IPS DF 6.9 (cell line): ENCODE data around the gene GNAS.

ENCODE experiments used
- DNase-seq: peaks from one replicate; pipeline ENCODE4 v3.0.0-alpha.2; 2013; ENCODE audit warnings: low read depth, low spot score
- H3K27ac ChIP-seq: one replicate; pipeline ENCODE4 v1.5.1; 2013; ENCODE audit warnings: low read length, control low read depth
- H3K27me3 ChIP-seq: 2 replicates; pipeline ENCODE4 v1.6.1; 2013; ENCODE audit warnings: mild to moderate bottlenecking, low read length; ENCODE audit not compliant: control insufficient read depth, insufficient read depth
- H3K36me3 ChIP-seq: 2 replicates; pipeline ENCODE4 v1.6.1; 2013; ENCODE audit warnings: low read length; ENCODE audit not compliant: control insufficient read depth, insufficient read depth
- H3K4me1 ChIP-seq: 2 replicates; pipeline ENCODE4 v1.6.1; 2013; ENCODE audit warnings: low read length; ENCODE audit not compliant: control insufficient read depth, insufficient read depth
- H3K4me3 ChIP-seq: 2 replicates; pipeline ENCODE4 v1.5.1; 2013; ENCODE audit warnings: mild to moderate bottlenecking, low read length
- H3K9me3 ChIP-seq: 2 replicates; pipeline ENCODE4 v1.6.1; 2013; ENCODE audit warnings: low read length, inconsistent platforms; ENCODE audit not compliant: control insufficient read depth, insufficient read depth
- WGBS: extraction: QIAGEN DNeasy Blood & Tissue Kit; methylation state at CpG from one replicate; pipeline ENCODE4 v1.1.7; 2013; ENCODE audit warnings: mixed read lengths, missing lambda C conversion rate; ENCODE audit not compliant: insufficient read length, insufficient coverage; 5-methylcytosine and 5-hydroxymethylcytosine counted together

GNAS gene

DNA sequence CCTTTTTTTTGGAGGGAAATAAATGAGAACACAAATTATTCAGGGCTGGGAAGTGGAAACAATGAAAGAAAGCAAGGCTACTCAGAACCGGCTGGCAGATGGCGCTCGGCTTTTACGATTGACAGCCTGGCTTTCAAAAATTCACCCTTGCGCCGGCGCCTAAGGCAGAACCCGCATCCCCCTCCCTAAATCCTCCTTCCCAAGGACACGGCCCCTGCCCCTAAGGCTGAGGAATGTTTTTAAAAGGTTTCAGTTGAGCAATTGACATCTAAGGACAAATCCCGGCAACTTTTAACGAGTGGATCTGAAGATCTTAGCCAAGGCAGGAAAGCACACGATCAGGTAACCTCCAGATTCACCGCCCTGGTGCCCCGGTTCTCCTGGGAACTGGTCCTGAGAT, 16.3 kb downstream of the GNAS start:
- H3K27ac ChIP-seq = no peak overlapping the region
- DNase-seq = no peak
- no CpG with 5 or more reads among the region's 14 CpGs for WGBS
- no peaks in the 10 kb centered on the region for H3K27me3 ChIP-seq
- H3K4me1 ChIP-seq = peaks cover 2% of the 10 kb centered on the region; the same call in 1 of the 2 replicates
- no peak overlapping the region for H3K4me3 ChIP-seq
- no peaks in the 10 kb centered on the region for H3K9me3 ChIP-seq
- H3K36me3 ChIP-seq = no peaks in the 10 kb centered on the region

DNA sequence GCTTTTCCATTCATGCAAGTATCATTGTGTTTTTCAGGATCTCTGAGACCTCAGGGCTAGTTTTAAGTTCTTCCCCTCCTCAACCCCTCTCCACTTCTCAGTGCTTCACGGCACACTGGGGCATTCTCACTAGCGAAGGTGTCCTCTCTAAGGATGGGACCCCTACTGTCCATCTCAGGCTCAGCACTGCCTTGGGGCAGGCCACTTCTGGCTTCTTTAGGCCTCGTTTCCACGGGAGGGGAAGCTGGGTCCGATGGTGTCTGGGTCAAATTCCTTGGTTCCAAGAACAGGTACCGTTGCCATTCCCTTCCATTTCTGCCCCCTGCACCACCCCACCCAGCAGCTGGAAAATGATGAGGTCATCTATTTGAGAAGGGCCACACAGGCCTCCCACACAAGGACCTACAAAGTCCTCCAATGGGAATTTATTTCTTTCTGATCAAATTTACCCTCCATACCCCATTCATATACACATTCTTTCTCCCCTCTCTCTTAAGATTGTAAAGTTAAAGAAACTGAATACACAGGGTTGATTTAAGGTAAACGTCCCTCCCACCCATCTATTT, 17.2 kb downstream of the GNAS start:
- Histone ChIP-seq H3K9me3 (no peaks in the 10 kb centered on the region), H3K4me3 (no peak overlapping the region; the same call in 1 of the 2 replicates), H3K27me3 (no peaks in the 10 kb centered on the region), H3K4me1 (peaks cover 2% of the 10 kb centered on the region; the same call in 1 of the 2 replicates), H3K27ac (no peak overlapping the region), H3K36me3 (no peaks in the 10 kb centered on the region)
- no peak for DNase-seq
- no CpG with 5 or more reads among the region's 7 CpGs for WGBS

DNA sequence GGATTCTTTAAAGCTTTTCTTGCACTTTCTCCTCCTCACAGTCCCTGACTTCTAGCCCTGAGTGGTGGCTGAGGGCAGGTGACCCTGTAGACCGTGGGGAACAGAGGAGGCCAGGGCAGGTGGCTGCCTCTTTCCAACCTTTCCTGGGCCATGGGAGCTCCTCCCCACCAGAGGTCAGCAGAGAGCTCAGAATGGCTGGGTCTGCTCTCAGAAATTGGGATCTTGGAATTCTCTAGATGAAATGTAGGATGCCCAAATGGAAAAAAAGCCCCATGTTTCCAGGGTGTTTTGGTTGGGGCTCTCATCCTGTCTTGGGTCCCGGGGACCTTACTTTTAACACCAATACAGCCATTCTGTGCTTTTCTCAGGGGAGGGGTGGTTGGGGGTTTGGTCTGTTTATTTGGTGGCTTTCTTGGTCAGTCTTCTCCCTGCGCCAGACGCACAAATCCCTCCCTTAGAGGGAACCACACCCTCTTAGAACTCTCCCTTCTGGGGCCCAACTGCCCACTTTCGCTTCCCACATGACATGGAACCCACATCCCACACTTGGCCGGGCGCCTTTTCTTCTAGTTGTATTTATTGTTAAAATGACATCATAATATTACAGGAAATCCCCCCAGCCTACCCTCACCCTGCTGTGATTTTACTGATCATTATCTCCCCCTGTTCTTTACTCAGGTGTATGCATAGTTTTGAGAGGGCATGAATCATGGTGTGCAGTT, 17.9 kb downstream of the GNAS start:
- Histone ChIP-seq H3K9me3 (no peaks in the 10 kb centered on the region), H3K27me3 (no peaks in the 10 kb centered on the region), H3K4me3 (no peak overlapping the region), H3K4me1 (peaks cover 2% of the 10 kb centered on the region; the same call in 1 of the 2 replicates), H3K36me3 (no peaks in the 10 kb centered on the region), H3K27ac (no peak overlapping the region)
- no CpG with 5 or more reads among the region's 7 CpGs for WGBS
- no peak for DNase-seq

DNA sequence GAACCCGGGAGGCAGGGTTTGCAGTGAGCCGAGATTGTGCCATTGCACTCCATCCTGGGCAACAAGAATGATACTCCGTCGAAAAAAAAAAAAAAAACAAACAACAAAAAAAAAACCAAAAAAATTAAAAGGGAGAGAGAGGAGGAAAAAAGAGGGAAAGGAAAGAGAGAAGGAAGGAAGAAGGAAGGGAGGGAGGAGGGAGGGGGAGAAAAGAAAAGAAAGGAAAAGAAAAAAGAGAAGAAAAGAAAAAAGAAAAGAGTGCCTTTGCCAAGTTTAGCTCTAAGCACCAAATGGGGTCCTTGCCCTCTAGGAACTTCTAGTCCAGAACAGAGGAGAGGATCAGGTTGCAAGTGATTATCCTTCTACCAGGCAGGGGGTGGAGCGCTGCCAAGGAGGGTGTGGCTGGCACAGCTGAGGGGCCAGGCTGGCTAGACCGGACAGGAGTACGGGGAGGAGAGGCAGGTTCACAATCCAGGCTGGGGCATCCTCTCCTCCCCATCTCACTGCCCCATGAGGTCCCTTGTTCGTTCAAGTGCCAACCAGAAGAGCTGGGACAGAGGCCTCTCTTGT, 19.1 kb downstream of the GNAS start:
- WGBS = no CpG with 5 or more reads among the region's 8 CpGs
- Histone ChIP-seq H3K4me1 (peaks cover 4% of the 10 kb centered on the region; the same call in 1 of the 2 replicates), H3K36me3 (no peaks in the 10 kb centered on the region), H3K4me3 (no peak overlapping the region), H3K27ac (no peak overlapping the region), H3K9me3 (no peaks in the 10 kb centered on the region), H3K27me3 (no peaks in the 10 kb centered on the region)
- no peak for DNase-seq

DNA sequence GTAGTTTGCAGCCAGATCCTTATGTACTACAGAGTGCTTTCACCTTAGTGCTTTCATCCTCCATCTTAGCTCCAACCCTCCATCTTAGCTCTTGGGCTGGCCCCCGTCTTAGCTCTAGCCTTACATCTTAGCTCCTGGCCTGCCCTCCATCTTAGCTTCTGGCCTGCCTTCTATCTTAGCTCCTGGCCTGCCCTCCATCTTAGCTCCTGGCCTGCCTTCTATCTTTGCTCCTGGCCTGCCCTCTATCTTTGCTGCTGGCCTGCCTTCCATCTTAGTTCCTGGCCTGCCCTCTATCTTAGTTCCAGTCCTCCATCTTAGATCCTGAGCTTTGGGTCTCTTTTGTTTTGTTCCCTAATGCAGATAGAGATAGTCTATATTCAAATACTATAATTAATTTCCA, 22.0 kb downstream of the GNAS start:
- no peaks in the 10 kb centered on the region for H3K36me3 ChIP-seq
- H3K27me3 ChIP-seq = no peaks in the 10 kb centered on the region
- no peak for DNase-seq
- H3K4me3 ChIP-seq = no peak overlapping the region
- WGBS = no CpG with 5 or more reads among the region's 1 CpG
- H3K27ac ChIP-seq = no peak overlapping the region
- H3K9me3 ChIP-seq = no peaks in the 10 kb centered on the region
- H3K4me1 ChIP-seq = peaks cover 6% of the 10 kb centered on the region

DNA sequence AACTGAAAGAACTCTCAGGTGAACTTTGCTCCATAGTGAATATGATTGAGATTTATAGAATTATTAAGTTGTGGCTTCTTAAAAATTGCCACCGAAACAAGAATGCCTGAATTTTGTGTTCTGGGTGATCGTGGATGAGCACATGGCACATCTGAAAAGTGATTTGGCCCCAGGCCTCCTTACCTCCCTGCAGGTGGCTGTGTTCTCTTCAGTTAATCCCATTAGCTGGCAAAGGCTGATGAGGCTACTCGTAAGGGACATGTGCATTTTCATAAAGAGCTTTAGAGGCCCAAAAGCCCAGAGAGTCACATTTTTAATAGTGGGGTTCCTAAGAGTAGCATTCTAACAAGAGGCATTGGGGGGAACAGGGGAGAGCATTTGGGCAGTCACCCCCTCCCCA, 22.6 kb downstream of the GNAS start:
- H3K4me3 ChIP-seq = no peak overlapping the region
- no peaks in the 10 kb centered on the region for H3K27me3 ChIP-seq
- no peaks in the 10 kb centered on the region for H3K9me3 ChIP-seq
- WGBS = no CpG with 5 or more reads among the region's 3 CpGs
- no peak for DNase-seq
- no peak overlapping the region for H3K27ac ChIP-seq
- H3K36me3 ChIP-seq = no peaks in the 10 kb centered on the region
- H3K4me1 ChIP-seq = peaks cover 5% of the 10 kb centered on the region

DNA sequence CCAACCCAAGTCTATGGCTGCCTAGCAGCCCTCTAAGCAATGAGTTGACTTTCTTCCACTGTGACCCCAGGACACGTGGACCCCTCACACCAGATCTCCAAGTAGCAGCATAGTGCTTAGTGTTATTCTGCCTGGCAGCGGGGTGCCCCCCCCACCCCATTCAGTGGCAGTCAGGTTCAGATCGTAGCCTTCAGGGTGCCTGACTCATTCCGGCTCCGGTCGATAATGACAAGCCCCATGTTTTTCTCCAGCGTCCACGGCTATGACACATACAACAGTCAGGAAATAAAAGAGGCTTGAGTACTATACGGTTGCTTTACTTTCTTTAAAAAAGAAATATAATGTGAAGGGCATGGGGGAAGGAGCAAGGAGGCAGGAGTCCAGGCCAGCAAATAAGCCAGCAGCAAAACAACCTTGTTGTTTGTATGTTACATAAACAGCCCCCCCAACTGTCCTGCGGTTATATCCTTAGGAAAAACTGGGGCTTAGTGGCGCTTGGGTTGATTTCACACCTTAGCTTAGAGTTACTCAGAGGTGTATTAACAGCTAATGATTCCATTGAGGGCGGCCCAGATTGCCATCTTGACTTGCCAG, 23.1 kb downstream of the GNAS start:
- H3K27ac ChIP-seq = no peak overlapping the region
- H3K36me3 ChIP-seq = no peaks in the 10 kb centered on the region
- no peak for DNase-seq

DNA sequence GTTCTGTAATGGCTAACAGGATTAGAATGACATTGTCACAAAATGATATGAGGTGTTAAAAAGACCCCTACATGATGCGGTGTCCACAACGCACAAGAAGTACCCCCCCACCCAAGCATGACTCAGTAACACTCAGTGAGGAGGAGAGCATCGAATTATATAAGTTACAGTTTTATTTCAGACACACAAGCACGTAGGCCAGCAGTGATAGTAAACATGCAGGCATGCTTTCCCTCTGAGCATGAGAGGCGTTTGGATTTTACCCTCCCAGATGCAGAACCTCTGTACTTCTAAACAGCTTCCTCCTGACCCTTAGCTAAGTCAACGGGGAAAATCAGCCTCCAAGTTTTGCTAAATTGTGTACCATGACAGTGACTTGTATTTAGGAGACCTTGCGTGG, 23.9 kb downstream of the GNAS start:
- H3K9me3 ChIP-seq = no peaks in the 10 kb centered on the region
- no peak overlapping the region for H3K27ac ChIP-seq
- H3K27me3 ChIP-seq = no peaks in the 10 kb centered on the region
- WGBS = no CpG with 5 or more reads among the region's 7 CpGs
- H3K4me3 ChIP-seq = no peak overlapping the region
- DNase-seq = no peak
- H3K36me3 ChIP-seq = no peaks in the 10 kb centered on the region
- H3K4me1 ChIP-seq = peaks cover 5% of the 10 kb centered on the region

More for the DNA sequence above, 23.1 kb downstream of the GNAS start:
- Histone ChIP-seq H3K9me3 (no peaks in the 10 kb centered on the region), H3K4me1 (peaks cover 5% of the 10 kb centered on the region), H3K4me3 (no peak overlapping the region), H3K27me3 (no peaks in the 10 kb centered on the region)
- WGBS = no CpG with 5 or more reads among the region's 12 CpGs

DNA sequence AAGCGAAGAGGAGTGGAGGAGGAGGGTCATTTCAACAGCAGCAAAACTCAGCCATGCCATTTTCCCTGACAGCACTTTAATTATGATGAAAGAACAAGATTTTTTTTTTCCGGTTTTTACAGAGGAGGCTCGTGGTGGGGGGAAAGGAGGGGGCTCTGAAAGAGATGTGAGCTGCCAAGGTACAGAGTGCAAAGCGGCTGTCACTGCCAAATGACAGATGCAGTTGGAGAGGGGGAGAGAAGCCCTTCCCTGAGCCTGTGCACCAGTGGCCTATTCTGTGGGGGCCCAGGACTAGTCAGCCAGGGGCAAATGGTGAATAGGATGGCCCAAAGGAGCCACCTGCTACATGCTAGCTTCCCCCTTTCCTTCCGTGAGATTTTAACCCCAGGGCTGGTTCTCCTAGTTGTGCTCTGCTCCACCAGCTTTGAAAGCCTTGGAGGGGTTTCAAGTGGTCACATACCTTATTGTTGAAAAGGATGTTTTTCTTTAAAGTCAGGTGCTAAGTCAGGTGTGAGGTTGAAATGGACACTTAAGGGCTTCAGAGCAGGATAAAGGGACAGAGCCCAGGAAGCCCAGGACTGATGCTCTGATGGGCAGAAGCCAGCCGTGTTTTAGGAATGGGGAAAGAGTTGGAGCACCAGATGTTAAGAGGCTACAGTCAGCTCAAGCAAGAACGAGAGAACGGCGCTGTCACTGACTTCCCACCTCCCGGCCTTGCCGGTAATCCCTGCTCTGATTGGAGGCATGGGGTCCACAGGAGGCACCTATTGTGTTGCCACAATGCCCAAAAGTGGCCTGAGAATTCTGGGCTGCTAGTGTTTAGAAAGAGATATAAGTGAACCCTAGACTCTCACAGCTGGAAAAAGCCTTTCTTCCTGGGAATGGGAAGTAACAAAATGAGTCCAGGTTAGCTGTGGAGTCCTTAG, 24.8 kb downstream of the GNAS start:
- no CpG with 5 or more reads among the region's 11 CpGs for WGBS
- DNase-seq = no peak
- H3K4me3 ChIP-seq = no peak overlapping the region
- no peak overlapping the region for H3K27ac ChIP-seq
- H3K9me3 ChIP-seq = no peaks in the 10 kb centered on the region
- H3K36me3 ChIP-seq = no peaks in the 10 kb centered on the region
- peaks cover 6% of the 10 kb centered on the region for H3K4me1 ChIP-seq
- H3K27me3 ChIP-seq = no peaks in the 10 kb centered on the region

DNA sequence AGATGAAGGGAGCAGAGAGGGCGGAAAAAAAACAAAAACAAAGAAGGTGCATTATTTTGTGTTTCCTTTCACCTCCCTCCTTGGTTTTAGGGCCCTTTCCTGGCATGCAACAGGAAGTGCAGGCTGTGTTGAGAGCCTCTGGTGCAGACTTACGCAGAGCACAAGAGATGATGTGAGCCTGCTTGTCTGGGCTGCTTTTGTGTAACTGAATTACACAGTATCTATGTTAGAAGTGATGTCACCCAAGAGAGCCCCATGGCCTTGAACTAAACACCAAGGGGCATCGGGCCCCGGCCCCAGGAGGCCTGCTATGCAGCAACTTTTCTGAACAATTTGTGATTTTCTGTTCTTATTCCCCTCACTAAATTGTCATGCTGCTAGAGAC, 25.5 kb downstream of the GNAS start:
- H3K4me1 ChIP-seq = peaks cover 7% of the 10 kb centered on the region
- DNase-seq = no peak
- H3K9me3 ChIP-seq = no peaks in the 10 kb centered on the region
- H3K4me3 ChIP-seq = no peak overlapping the region
- no peak overlapping the region for H3K27ac ChIP-seq
- no peaks in the 10 kb centered on the region for H3K27me3 ChIP-seq
- no peaks in the 10 kb centered on the region for H3K36me3 ChIP-seq
- no CpG with 5 or more reads among the region's 4 CpGs for WGBS
